ENCODE data around the gene VIPAS39.
"Not testable (repeated sequence)": the region's sequence is repeated elsewhere in the genome, so short reads cannot be mapped to it uniquely, and the experiment has no call there.

The VIPAS39 gene

DNA sequence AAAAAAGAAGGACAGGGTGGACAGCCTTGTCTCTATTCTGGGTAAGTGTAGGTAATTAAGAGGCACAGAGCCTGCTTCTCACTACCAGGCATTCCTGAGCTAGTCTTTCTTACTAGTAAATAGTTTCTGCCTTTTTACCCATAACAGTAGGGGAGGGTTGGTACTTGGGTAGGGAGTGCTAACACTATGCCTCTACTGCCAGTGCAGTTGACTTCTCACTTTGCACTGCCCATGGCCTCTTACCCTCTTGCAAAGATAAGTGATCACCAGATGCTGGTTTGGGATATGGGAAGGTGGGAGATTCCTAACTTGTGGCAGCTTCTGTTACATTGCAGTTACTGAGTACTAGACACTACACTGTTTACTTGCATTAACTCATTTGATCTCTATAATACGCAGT, 12.1 kb upstream of the VIPAS39 start:
- DNase-seq, result no peak

- DNase-seq, result no peak
Observed at GRCh38 chr14:77469067-77469505, 11.7 kb upstream of the VIPAS39 start.

GRCh38 chr14:77467801-77468200, 10.4 kb upstream of the VIPAS39 start:
- no peak for DNase-seq

GRCh38 chr14:77459072-77459723, 1.8 kb upstream of the VIPAS39 start:
- DNase-seq, result no peak

DNA sequence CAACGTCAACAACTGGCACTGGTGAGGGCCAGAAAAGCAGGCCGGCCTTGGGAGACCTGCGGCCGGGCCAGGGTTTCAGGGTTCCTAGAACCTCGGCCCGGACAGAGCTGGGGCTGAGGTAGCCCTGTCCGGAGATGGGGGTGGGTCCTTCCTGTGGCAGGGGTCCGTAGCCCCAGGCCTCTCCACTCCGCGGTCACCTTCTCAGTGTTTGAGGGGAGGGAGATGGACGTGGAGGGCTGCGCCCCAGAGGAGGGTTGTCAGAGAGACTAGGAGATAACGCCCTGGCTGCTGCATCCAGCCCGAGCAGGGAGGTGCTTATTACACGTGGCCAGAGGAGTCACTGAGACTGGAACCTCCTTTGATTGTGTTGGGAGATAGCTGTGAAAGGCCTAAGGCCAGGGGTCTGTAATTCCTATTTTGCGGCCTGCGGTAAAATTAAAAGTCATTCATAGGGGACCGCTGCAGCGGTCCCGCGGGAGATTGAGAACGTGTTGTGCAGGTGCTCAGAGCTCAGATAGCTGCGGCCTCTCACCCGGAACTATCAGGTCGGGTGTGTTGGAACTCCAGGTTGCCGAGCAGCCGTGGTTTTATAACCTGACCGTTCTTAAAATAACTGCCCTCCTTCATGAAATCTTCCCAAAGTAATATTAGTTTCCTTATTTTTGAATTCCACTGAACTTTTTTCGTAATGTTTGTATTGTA, 999 bp upstream of the VIPAS39 start:
- DNase-seq, result peak; percentile 45

DNA sequence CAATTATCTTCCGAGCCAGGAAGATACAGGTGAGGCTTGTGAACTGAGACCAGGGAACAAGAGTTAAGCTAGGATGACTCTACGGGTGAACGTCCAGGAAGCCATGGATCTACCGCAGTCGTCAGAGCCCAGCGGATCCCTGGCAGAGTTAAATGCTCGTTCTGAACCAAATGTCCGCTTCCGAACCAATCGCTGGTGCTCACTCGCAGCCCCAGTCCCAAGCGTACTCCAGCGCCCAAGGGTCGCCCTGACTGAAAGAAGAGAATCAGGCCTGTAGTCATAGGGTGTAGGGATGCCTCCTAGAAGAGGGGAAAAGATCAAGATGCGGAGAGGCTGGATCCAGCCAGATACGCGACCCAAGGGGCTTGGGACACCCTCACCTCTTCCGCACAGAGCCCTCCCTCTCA, 283 bp downstream of the VIPAS39 start:
- DNase-seq, result no peak

DNA sequence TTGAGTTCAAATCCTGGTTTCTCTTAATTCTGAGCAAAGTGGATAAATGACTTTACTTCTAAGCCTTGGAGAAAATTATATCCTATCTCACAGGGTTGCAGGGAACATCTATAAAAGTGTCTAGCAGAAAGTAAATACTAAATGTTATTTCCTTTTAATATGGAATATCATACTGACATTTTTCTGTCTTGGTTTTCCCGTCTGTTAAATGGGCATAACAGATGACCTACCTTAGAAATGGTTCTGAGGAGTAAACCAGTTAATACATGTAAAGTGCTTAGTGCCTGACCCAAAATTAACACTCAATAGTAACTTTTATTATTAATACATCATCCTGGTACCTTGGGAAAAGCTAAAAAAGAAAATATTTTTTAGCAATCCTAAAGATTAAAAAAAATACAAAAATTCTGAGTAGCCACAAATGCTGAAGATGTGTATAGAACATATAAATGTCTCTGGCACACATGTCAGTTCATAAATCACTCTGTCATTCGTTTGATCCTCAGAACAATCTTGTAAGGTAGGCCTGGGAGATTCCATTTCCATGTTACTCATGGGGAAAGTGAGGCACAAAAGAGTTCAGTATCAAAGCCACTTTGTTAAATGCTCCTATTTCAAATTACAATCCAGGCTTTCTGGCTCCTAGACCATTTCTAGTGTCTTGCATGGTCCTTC, 1.3 kb downstream of the VIPAS39 start:
- DNase-seq, result no peak

GRCh38 chr14:77442196-77442595, 15.2 kb downstream of the VIPAS39 start:
- no peak for DNase-seq

- DNase-seq, result no peak
Observed at GRCh38 chr14:77439861-77440260, 17.5 kb downstream of the VIPAS39 start.

- DNase-seq, result no peak
Observed at GRCh38 chr14:77438596-77438995, 18.8 kb downstream of the VIPAS39 start.

DNA sequence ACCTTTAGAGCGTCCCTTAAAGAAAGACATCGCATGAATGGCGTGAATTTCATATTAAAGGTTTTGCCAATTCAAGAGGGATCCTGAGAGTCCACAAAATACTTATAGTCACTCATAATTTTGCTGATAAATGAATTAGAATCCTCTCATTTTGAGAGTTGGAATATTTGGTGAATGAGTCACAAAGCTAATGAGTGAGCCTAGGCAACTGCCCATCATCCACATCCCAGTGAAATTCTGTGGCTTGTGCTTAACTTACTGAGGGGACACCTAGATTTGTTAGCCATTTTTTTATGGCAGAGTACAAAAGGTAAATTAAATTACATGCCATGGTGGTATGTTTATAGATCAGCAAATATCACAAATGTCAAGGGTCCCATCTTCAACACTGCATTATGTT, 21.4 kb downstream of the VIPAS39 start:
- DNase-seq, result no peak

DNA sequence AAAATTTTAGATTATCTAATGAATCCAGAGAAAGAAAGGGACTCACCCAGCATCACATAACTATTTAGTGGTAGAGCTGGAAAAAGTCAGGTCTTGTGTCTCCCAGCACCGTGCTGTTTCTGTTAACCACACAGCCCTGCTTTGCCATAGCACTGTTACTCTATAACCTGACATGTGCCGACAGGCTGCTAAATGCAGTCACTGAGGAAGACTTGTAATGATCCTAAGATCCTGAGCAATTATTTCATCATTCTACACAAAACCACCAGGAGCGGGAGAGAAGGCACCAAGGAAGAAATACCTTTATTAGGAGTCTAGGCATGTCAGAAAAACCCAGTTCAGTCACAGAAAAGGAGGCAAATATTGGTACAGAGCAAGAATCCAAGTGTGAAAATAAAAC, 31.0 kb downstream of the VIPAS39 start:
- DNase-seq, result no peak

- no peak for DNase-seq
Observed at GRCh38 chr14:77424862-77425261, 32.5 kb downstream of the VIPAS39 start.

DNA sequence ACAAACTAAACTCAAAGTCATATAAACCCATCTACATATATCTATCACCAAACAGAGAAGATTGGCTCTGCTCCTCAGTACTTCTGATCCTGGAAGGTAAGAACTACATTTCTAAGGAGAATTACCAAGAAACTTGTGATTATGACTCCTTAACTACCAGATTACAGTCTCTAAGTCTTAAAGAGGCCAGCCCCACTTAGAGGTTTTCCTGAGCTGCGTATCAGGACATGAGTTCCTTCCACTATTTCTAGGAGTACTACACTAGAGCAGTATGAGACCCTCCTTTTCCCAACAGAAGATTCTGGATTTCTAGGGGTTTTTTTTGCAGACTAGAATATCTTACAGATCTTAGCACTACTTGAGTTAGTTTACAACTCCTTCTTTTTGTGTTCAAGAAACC, 34.0 kb downstream of the VIPAS39 start, which contains the start of gene NOXRED1:
NOXRED1 (minus strand) TSS at position 101 of the 400 bp plus-strand sequence. CDS start 634 bp downstream, outside the sequence.
- DNase-seq, result no peak

DNA sequence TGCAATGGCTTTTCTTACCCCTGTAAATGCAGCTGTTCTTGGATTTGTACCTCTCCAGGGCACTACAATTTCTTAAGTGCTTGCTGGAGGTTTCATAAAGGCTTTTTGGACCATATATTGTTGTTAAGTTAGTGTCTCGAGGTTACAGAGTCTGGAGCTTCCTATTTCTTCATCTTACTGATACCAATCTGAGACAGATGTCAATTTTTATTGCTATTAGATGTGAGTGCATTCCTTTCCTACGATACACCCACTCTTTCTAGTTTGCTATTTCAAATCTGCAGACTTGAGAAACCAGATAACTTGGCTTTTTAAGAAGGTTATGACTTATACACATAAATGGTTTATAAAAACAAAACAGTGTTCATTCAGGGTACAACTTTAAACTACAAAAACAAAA, 36.2 kb downstream of the VIPAS39 start:
- DNase-seq, result no peak

DNA sequence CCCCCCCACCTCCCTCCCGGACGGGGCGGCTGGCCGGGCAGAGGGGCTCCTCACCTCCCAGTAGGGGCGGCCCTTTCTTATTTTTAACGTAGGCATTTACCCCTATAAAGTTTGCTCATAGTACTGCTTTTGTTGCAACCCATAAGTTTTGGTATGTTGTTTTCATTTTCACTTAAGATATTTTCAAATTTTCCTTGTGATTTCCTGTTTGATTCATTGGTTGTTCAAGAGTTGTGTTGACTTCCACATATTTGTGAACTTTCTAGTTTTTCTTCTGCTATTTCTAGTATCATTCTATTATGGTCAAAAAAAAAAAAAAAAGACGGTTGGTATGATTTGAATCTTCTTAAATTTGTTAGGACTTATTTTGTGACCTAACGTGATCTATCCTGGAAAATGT, 40.6 kb downstream of the VIPAS39 start:
- no peak for DNase-seq

- DNase-seq, result not testable (repeated sequence)
Observed at GRCh38 chr14:77416098-77416497, 41.3 kb downstream of the VIPAS39 start.

GRCh38 chr14:77415403-77416030, 41.9 kb downstream of the VIPAS39 start:
- DNase-seq, result not testable (repeated sequence)

GRCh38 chr14:77409131-77409533, 48.3 kb downstream of the VIPAS39 start:
- no peak for DNase-seq

DNA sequence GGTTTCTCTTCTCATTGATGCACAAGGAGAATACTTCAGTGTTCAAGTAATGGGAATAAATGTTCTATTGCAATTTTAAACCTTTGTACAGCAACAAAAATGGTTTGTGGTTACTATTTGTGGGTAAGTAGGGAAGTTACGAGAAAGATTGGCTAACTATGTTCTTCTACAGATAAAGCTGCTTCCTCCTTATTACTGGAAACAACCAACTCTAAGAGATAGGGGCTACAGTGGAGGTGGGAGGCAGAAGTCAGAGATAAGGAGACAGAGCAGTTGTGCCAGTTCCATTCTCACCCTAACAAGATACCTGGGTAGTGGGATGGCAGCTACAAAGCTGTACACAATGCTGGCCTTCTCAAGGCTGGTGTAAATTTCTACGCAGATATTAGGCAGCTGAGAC, 50.2 kb downstream of the VIPAS39 start:
- DNase-seq, result no peak

- no peak for DNase-seq
Observed at GRCh38 chr14:77406718-77407117, 50.7 kb downstream of the VIPAS39 start.

DNA sequence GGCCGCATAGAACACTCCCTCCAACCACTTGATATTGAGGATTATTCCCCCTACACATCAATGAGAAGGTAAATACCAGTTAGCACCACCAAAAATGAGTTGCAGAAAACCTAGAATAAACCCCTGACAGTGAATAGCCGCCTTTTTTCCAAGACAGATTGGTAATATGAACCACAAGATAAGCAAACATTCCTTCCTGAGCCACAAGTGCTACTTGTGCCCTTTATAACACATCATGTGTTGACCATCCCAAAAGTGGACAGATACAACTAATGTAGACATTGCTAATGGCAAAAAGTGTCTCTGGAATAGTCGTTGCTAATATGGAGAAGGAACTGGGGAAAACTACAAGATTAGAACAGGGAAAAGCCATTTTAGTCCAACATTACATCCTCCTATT, 51.3 kb downstream of the VIPAS39 start:
- no peak for DNase-seq

- DNase-seq, result no peak
Observed at GRCh38 chr14:77403768-77404167, 53.6 kb downstream of the VIPAS39 start.

DNA sequence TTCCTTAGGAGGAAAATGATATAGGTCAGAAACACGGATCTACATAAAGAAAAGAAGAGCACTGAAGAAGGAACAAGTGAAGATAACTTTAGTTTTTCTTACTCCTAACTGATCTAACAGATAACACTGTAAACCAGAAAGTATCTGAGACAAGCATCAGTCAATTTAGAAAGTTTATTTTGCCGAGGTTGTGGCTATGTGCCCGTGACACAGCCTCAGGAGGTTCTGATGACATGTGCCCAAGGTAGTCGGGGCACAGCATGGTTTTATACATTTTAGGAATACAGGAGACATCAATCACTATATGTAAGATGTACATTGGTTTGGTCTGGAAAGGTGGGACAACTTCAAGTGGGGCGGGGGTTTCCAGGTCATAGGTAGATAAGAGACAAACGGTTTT, 57.2 kb downstream of the VIPAS39 start:
- DNase-seq, result no peak
